HG03520 (cell line): ENCODE measurements around the gene HS6ST1.

Source experiments
- ATAC-seq: cut with Tn5 transposase; IDR thresholded peaks from one replicate; pipeline ENCODE4 v1.9.1; 2021; ENCODE audit warnings: mild to moderate bottlenecking, moderate library complexity; ENCODE audit not compliant: unreplicated experiment

Gene HS6ST1

DNA sequence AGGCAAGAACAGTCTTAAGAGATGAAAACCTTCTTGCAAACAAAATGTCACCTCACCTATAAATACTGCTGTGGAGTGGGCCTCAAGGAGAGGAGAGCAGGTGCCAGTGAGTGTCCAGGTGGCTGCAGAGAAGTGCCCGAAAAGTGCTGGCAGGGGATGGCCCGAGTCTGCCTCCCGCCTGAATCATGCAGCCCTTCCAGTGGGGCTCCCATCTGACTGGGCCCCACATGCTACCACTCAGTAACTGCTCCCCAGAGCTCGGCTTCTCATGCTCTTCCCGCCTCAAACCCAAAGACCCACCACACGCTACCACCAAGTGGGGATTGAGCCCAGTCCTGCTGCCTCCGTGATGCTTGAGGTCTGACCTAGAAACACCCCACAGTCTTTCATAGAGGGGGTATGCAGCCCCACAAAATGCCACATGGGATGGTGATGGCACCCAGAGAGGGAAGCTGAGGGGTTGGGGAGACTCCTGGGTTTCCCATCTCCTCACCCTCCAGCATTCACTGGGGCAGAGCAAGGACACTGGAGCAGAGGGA is 7.4 kb downstream of the HS6ST1 start:
- no peak for ATAC-seq

DNA sequence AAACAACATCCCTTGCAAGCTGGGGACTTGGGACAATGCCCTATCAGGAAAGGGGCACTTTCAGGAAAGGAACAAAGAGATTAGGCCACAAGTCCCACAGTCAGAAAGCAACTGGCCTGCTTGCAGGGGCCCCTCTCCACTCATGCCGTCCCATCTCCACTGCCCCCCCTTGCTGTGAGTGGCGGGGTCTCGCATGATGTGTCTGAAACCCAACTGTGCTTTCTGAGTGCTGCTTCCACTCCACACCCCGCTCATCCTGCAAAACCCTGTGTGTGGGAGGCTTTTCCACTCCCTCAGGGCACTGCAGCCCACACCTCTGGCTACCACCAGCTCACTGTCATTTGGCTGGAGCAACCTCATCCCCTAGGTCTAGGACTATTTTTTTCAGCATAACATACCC is 7.9 kb downstream of the HS6ST1 start:
- no peak for ATAC-seq

DNA sequence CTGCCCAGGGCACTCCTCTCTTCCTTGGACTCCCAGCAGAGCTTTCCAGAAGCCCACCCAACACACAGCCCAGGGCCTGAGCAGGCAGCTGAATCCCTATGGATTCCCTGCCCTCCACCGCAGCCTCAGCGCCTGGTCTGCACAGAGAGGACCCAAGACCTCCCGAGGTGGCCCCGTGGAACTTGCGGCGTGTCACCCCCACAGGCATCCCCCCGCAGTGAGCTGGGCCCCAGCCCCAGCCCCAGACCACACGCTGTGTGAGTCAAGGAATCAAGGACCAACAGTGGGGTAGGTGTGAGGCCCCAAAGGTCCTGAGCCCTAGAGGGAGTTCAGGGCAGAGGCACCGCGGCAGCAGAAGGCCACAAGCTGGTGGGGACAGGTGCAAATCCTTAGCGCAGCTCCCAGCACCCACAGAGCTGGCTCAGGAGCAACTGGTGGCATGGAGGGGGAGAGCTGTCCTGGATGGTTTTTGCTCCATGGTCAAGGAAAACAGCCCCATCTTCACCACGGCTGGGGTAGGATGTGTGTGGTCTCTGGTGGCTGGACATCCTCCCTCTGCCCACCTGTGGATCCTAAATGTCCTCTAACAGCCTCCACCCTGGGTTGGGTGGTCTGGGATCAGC is 8.5 kb downstream of the HS6ST1 start:
- no peak for ATAC-seq

DNA sequence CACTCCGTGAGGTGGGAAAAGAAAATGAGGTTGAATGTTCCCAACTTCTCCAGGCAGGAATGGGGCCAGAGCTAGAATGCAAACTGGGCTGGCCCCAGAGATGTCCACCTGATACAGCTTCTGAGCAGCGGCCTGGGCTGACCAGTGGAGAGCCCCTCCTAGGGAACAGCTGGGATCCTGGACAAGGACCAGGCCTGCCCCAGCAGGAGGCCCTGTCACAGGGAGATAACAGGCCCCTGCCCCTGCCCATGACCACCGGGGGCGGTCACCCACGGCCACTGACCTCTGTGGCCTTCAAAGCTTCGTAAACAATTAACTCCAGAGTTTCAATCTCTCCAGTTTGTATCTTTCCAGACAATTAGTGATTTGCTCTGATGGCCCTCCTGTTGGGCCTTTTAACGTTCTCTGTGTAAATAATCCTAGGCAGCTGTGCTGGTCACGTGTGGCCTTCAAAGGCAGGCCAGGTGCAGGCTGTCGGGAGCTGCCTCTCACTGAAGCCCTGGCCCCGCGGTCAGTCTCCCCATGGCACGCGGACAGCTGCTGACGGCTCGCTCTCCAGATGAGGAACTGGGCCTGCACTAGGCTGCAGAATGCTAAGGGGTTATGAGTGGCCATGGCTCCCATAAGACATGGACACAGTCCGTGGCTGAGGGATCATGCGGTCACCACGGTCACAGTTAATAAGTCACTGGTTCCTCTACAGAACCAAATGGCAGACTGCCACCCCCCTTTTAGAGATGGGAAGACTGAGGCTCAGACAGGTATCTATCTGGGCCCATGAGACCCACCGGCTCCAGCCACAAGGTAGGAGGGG is 9.2 kb downstream of the HS6ST1 start:
- ATAC-seq: no peak

DNA sequence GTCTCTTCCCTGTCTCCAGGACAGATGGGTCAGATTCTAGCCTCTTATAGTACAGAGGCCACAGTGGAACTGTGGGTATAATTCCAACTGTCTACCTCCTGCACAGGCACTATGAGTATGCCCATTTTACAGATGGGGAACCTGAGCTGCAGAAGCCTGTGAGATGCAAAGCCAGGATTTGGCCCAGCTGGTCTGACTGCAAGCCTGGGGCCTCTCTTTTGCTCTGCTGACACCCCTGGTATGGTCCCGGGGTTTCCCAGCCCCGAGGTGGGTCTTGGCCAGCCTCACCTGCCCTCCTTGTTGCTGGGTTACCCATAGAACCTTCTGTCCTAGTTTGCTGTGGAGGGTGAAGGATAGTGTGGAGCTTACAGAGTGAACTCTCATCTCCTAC is 9.8 kb downstream of the HS6ST1 start:
- no peak for ATAC-seq

DNA sequence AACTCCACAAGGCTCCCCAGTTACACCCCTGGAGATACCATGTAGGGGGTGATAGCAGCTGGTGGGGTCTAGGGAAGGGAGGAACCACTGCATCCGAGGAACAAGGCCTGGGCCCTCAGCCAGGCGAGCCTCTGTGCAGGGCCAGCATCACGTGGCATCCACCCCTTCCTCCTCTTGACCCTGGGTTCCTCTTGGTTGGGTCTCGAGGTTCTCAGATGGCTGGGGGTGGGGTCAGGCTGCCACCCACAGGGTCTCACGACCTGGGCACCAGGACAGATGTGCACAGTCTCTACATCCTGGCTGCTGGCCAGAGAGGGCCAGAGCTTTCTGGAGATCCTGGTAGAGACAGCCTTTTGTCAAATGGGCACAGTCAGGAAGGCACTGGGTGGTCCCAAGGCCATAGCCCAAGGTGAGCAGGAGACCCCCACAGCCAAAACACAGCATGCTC is 10.4 kb downstream of the HS6ST1 start:
- no peak for ATAC-seq

DNA sequence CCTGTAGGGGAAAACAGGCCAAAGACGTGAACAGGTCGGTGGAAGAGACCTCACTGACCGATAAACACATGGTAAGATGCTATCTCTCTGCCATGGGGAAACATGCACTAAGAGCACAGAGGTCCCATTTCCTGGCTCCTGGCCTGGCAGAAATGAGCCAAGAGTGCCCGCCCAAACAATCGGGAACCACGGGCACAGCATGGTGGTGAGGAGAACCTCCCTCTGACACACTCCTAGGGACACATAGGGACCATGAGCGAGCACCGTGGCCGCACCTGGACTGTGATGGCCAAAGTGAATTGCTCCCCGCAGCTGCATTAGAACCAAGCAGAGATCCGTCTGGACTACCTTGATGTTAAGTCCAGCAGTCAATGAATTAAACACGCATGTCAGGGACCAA is 11.1 kb downstream of the HS6ST1 start:
- no peak for ATAC-seq

DNA sequence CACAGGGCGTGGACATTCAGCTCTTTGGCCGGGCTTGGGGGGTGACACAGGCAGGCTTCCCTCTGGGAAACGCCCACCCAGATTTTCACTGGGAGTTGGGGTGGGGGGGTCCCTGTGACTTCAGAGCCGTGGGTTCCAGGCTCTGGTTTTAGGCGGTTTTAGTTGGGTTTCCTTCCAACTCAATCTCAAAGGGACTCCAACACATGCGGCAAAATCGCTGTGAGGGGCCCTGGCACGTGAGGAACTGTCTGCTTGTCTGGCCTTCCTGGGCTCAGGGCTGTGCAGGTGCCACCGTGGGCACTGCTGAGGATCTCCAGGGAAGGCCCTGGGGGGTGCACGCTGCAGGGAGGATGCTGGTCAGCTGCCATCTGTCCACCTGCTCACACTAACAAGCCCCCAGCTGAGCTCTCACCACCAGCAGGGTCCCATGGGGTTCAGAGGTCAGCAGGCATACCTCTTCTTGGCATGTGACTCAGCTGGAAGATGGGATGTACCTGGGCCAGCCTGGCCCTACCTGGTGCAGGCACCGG is 11.7 kb downstream of the HS6ST1 start:
- ATAC-seq: no peak

DNA sequence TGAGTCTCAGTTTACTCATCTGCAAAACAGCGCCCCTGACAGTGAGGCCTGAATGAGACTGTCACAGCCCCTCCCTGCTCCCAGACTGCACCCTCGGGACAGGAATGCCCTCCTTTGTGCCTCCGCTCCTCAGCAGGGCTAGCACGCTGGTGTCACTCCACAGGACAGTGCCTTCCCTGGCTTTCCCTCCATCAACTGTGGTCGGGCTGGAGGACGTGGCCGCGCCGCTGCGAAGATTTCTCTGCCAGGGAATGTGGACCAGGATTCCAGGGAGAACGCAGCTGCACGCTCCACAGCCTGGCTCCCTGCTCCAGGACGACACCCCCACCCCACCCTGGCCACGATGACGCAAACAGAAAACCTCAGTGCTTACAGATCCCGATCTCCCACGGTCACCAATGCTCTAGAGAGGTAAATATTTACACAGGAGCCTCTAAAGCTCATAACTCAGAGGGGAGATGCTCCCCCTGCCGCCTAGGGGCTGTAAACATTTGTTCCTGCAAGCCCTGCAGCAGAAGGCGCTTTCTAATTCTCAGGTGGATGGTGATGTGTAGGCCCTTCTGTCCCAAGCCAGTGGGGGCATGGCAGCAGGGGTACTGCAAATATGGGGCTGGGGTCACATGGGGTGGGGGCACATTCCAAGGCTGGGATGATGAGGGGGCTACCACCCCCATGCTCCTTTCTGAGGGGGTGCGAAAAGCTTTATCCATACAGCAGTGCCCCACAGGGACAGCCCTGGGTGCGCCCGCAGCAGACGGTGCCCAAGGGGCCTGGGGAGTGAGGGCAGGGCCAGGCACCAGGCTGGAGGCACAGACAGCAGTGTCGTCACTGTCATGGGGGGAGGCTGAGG is 12.4 kb downstream of the HS6ST1 start:
- no peak for ATAC-seq

DNA sequence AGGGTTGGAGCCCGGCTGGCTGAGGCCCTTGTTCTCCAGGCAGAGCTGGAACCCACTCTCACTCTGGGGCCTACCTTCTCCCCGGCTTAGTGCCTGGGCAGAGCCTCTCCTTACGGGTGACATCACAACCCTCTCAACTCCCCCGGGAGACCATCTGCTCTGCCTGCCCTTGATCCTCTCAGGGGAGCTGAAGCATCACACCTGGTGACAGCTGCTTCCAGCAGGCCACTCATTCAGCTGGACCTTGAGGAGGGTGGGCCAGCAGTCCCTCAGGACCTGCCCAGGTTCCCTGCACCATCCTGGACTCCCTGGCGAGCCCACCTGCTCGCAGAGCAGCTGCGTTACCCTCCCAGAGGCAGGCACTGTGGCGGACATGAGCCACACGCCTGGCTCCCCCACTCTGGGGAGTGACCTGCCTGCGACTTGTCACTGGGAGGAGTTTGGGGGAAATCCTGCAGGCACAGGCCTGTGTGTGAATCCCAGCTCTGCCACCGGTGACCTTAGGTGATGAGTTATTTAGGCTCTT is 13.1 kb downstream of the HS6ST1 start:
- ATAC-seq: peak; percentile 43

DNA sequence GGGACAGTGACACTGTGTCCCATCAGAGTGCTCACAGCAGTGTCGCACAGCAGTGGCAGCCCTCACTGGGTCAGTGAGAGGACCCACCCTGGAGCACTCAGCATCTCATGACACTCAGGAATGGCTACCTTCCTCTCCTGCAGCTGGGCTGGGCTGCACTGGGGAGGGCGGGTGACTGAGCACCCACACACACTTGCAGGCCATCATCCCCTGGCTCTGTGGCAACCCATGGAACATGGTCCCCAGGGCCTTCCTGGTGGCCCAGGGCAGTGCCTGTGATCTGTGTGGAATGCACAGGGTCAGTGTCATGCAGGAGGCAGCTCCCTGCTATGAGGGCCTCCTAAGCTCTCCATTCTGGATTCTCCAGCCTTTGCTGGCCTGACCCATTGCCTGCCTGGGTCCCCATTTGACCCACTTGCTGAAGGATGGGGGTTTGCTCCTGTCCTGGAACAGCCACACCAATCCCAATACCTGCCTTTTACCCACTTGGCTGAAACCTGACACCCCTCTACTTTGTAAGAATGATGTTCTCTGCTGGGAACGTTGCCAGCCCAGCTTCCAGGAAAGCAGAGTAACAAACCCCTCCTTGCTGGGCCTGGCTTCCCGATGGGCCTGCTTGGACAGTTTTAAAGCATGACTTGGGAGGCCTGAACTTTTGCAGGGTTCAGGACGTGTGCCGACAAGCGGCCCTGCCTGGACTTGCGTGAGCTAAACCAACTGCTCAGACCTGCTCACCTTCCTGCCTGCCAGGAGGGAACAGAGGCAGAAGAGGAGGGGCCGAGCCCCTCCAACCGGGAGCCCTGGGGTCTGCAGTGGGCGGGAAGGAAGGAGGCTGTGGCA is 13.7 kb downstream of the HS6ST1 start:
- no peak for ATAC-seq

DNA sequence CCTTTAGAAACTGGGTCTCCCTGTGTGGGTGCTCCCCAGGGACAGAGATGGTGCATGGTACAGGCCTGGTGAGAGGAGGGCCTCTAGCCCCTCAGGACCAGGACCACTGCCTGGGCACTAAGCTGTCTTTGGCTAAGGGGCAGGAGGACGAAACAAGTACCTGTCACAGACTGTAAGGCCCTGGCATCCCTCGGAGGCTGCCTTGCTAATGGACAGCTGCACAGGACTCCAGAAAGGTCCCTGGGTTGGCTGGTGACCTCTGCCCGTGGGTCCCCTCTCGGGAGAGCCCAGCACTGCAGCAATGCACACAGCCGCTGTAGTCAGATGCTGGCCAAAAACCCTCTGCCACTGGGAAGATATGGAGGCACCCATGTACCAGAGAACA is 14.3 kb downstream of the HS6ST1 start:
- ATAC-seq: no peak

DNA sequence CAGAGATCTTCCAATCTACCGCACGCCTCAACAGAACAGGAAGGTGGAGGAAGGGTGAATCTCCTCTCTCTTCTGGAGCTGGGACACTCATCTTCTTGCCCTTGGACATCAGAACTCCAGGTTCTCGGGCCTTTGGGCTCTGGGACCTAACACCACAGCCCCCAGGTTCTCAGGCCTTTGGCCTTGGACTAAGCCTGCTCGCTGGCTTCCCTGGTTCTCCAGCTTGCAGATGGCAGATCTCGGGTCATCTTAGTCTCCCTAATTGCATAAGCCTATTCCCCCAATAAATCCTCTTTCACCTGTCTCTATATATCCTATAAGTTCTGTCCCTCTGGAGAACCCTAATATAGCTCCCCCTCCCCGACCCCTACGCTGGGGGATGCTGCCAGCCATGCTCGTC is 14.8 kb downstream of the HS6ST1 start:
- no peak for ATAC-seq

DNA sequence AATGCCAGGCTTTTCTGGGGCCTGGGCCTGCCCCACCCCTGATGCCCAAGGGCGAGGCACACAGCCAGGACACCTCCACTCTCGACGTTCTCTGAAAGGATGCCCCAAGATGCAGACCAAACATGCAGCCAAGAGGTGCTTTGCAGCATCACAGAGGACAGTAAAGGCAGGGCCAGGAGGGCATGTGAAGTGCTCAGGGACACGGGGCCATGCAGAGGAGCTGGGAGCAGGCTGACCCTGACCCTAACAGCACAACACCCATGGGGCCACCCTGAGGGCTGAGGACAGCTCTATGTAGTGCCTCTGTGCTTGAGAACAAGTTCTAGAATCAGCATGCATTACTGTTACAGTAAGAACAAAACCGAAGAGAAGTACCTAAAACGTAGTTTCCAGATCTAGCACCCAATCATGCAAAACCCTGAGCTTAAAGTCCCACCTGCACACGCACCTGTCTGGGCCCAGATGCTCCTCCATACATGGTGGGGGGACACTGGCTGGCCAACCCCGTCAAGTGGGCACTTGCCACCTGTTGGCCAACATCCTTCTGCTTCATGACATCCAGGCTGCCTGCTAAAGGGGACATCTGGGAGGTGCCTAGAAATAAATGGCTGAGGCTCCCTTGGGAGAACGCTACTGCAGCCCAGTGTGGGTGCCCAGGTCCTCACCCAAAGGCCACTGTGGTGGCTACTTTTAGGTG is 15.4 kb downstream of the HS6ST1 start:
- ATAC-seq: no peak

DNA sequence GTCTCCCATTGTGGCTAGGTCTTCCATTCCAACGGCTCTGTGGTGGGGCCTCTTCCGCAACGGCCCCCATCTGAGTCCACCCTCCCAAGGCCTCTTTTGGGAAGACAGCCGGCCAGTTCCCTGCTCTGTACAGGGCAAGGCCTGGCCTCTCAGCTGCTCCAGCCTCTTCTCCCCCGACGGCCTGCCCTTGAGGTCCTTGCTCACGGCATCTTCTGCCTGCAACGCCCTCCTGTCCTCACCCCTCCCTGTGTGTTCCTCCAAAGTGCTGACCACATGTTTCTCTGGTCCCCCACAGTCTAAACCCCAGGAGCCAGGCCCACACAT is 16.0 kb downstream of the HS6ST1 start:
- no peak for ATAC-seq

DNA sequence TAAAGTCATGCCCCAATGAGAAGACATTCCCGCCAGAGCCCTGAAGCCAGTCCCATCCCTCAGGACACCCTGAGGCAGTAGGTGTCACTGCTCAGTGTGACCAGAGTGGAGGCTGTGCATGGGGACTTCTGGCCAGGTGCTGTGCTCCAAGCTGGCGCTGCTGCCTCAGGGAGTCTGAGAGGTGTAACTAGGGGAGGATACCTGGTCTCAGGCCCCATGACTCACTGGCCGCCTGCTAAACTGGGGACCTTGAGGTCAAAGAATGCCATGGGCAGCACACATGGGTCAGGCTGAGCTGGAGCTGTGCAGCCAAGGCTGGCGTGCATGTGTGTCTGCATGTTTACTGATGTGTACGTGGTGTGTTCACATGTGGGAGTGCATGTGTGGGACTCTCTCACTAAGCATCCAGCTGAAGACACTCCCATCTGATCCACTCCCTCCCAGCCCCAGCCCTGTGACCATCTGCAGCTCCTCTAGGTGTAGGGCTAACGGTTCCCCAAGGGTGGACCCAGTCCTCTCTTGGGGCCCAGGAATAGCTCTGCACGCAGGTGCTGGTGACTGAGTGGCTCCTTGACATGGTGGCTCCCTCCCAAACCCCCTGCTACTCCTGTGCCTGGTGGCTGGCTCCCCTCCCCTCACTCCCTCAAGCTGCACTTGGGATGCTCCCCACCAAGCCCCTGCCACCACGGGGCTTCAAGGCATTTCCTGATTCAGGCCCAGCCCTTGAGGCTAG is 16.5 kb downstream of the HS6ST1 start:
- ATAC-seq: no peak

DNA sequence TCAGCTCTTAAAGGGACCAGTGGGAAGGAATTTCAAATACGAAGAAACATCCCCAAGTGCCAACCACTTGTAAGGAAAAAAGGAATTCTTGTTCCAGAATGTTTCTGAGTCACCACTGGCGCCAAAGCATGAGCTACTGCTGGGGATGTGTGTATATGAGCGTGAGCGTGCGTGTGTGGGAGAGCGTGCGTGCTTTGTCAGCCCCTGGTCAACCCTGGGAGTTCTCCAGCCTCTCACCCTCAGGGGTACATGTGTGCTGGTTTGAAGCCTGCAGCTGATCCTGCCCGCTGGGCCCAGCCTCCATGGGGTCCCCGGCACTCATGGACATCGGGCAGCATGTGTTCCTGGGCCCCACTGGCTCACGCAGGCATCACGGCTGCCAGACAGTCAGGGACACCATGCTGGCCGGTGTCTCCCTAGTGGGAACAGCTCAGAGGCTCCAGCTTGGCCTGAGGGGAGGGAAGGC is 17.1 kb downstream of the HS6ST1 start:
- ATAC-seq: no peak

DNA sequence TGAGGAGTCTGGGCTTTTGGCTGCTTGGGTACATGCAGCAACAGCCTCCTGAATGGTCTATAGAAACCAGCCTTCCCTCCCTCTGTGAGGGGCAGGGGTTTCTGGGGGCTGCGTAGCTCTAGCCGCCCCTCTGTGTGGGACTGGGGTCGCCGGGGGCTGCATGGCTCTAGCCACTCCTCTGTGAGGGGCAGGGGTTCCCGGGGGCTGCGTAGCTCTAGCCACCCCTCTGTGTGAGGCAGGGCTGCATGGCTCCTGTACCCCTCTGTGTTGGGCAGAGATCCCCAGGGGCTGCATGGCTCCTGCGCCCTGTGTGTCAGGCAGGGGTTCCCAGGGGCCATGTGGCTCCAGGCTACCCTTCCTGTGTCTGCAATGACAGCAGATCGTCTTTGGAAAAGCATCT is 17.6 kb downstream of the HS6ST1 start:
- no peak for ATAC-seq
